K562 (cell line): Measurements from ENCODE around the gene ENTR1. TPM values are rescaled to one million over a fixed set of nuclear protein-coding genes. Genes with fewer than 3 reads are reported as not detected.
"Not testable (repeated sequence)": the region's sequence is repeated elsewhere in the genome, so short reads cannot be mapped to it uniquely, and the experiment has no call there.

Experiments used
- ATAC-seq: fragments of 200-7000 bp; cut with Tn5 transposase; 3 replicates; pipeline ENCODE4 v1.9.1; 2020; ENCODE audit warnings: moderate library complexity
- BruUV-seq: library from RNA; stranded (reverse); fragments of 400-500 nt; replicated peaks from 2 replicates; lab custom pipeline; 2021; lab: Mats Ljungman, UMichigan
- CTCF ChIA-PET: fragments of 300-600 bp; formaldehyde crosslinking; extraction: SDS; loops from one replicate; lab custom pipeline; 2021; ENCODE audit warnings: low intra/inter-chr PET ratio; lab: Yijun Ruan, JAX
- POLR2A ChIA-PET: fragments of 300-600, 350-650 bp; sonication (Branson Sonifier 250); formaldehyde crosslinking; extraction: SDS; loops from one replicate; lab custom pipeline; 2021; ENCODE audit warnings: antibody characterized with exemption, inconsistent platforms; lab: Yijun Ruan, JAX
- DNase-seq, 4 experiments: peaks; one replicate each; pipeline versions ENCODE4 v3.0.0 to v3.0.0-alpha.2; 2011 to 2018; ENCODE audit warnings: low spot score in 3 of 4, mixed read lengths in 3 of 4; ENCODE audit errors: extremely low read depth in 1 of 4
- FAIRE-seq: peaks from 2 replicates; lab custom pipeline; 2011; peaks lifted over from hg19 to GRCh38; lab: Jason Lieb, UNC
- H2AFZ ChIP-seq: 2 replicates; pipeline ENCODE4 v1.6.0; 2011; ENCODE audit warnings: low read depth, low read length, control low read depth, inconsistent platforms
- H3K27ac ChIP-seq: fragments of 200-600 bp; 3 replicates; pipeline ENCODE4 v1.8.0; 2011; ENCODE audit warnings: low read depth, mild to moderate bottlenecking, control low read depth, inconsistent platforms, low read length, moderate library complexity, mixed read lengths; ENCODE audit errors: extremely low read depth
- H3K27me3 ChIP-seq, 2 experiments: fragments of 300-600 bp in 1 of 2; 2 replicates in 1 of 2; 3 replicates in 1 of 2; pipeline versions ENCODE4 v1.6.0 to v1.8.0; 2011; ENCODE audit warnings: inconsistent platforms in 2 of 2, low read length in 2 of 2, mild to moderate bottlenecking in 1 of 2, mixed read lengths in 1 of 2, moderate library complexity in 1 of 2; ENCODE audit not compliant: control insufficient read depth in 2 of 2, insufficient read depth in 2 of 2
- H3K36me3 ChIP-seq: fragments of 300-600 bp; 3 replicates; pipeline ENCODE4 v1.8.0; 2011; ENCODE audit warnings: mild to moderate bottlenecking, low read length, inconsistent platforms; ENCODE audit not compliant: control insufficient read depth, insufficient read depth
- H3K4me1 ChIP-seq, 2 experiments: fragments of 200-600 bp in 1 of 2; replicated peaks in 1 of 2; 2 replicates in 1 of 2; 3 replicates in 1 of 2; pipeline versions ENCODE4 v1.5.1 to v1.8.0; 2011; ENCODE audit warnings: inconsistent platforms in 2 of 2, low read length in 2 of 2, mild to moderate bottlenecking in 1 of 2, mixed read lengths in 1 of 2, moderate library complexity in 1 of 2; ENCODE audit not compliant: control insufficient read depth in 2 of 2, insufficient read depth in 2 of 2
- H3K4me2 ChIP-seq: 2 replicates; pipeline ENCODE4 v1.6.1; 2011; ENCODE audit warnings: low read length, control low read depth, inconsistent platforms, mixed read lengths; ENCODE audit not compliant: insufficient read depth
- H3K4me3 ChIP-seq: fragments of 200-600 bp; sonication (generic), shearing (Covaris generic); 2 replicates; pipeline ENCODE4 v1.5.1; 2016; ENCODE audit warnings: control low read depth, inconsistent platforms
- H3K79me2 ChIP-seq: fragments of 200-600 bp; 3 replicates; pipeline ENCODE4 v1.8.0; 2011; ENCODE audit warnings: low read length, inconsistent platforms; ENCODE audit not compliant: control insufficient read depth, insufficient read depth
- H3K9ac ChIP-seq, 2 experiments: 2 replicates each; pipeline versions ENCODE4 v1.6.0 to v1.6.1; 2011; ENCODE audit warnings: low read depth in 2 of 2, low read length in 2 of 2, control low read depth in 1 of 2, inconsistent platforms in 1 of 2, mild to moderate bottlenecking in 1 of 2, mixed read lengths in 1 of 2; ENCODE audit not compliant: insufficient read depth in 1 of 2
- H3K9me1 ChIP-seq: one replicate; pipeline ENCODE4 v1.6.0; 2011; ENCODE audit warnings: inconsistent platforms, mild to moderate bottlenecking, low read length, moderate library complexity; ENCODE audit not compliant: control insufficient read depth, insufficient read depth
- H3K9me3 ChIP-seq: replicated peaks from 2 replicates; pipeline ENCODE4 v1.5.1; 2011; ENCODE audit warnings: low read depth, low read length, inconsistent platforms; ENCODE audit not compliant: control insufficient read depth, insufficient read depth
- H4K20me1 ChIP-seq: replicated peaks from 2 replicates; pipeline ENCODE4 v1.6.1; 2011; ENCODE audit warnings: low read length, inconsistent platforms, mixed read lengths; ENCODE audit not compliant: control insufficient read depth, insufficient read depth
- WGBS: fragments of 100-300 bp; shearing (Covaris generic); methylation state at CpG from one replicate; pipeline ENCODE4 v1.1.6; 2016; ENCODE audit warnings: low coverage, mixed read lengths; ENCODE audit not compliant: insufficient coverage; ENCODE audit errors: missing lambda C conversion rate; 5-methylcytosine and 5-hydroxymethylcytosine counted together
- in situ Hi-C: fragments of 300-500 bp; cut with MboI; formaldehyde crosslinking; loops from 4 replicates; pipeline ENCODE4 v1.15.0; 2018; ENCODE audit warnings: inconsistent platforms, mixed read lengths
- intact Hi-C: fragments of 100-400 bp; cut with micrococcal nuclease; formaldehyde crosslinking; loops from 2 replicates; pipeline ENCODE4 v1.14.2; 2022
- polyA plus RNA-seq, 8 experiments: library from polyadenylated mRNA; depleted of rRNA in 4 of 8; stranded (reverse) in 5 of 8; unstranded in 3 of 8; fragments of >200 nt; fragmentation: Nextera tagmentation in 2 of 8; fragmentation: Illumina TruSeq in 1 of 8; extraction: Ambion mirVana in 2 of 8; extraction: Trizol in 1 of 8; gene quantifications; 2 replicates each; pipeline versions ENCODE4 v1.2.1 to v1.2.3, GENCODE V29; 2011 to 2014; ENCODE audit warnings: inconsistent platforms in 1 of 8, missing spikeins in 1 of 8
- total RNA-seq, 7 experiments: library from RNA; depleted of rRNA in 6 of 7; stranded (reverse); fragments of >200 nt in 6 of 7; fragmentation: Illumina TruSeq in 2 of 7; extraction: Trizol in 2 of 7; gene quantifications; 2 replicates each; pipeline versions ENCODE4 v1.2.1 to v1.2.3, GENCODE V29; 2011 to 2021; ENCODE audit warnings: low replicate concordance in 1 of 7
- TF ChIP-seq, protein P1 (sequence below): fragments of 450-650 bp; IDR thresholded peaks from 2 replicates; pipeline ENCODE4 v1.6.1; 2018; ENCODE audit not compliant: partially characterized antibody

The ENTR1 gene
- total and polyA plus RNA-seq, 9 of the 15 experiments (the other 6 are each of a cell fraction or from before 2014, with no cell fraction given), result 6.7 to 106 (median 72.6) TPM

DNA sequence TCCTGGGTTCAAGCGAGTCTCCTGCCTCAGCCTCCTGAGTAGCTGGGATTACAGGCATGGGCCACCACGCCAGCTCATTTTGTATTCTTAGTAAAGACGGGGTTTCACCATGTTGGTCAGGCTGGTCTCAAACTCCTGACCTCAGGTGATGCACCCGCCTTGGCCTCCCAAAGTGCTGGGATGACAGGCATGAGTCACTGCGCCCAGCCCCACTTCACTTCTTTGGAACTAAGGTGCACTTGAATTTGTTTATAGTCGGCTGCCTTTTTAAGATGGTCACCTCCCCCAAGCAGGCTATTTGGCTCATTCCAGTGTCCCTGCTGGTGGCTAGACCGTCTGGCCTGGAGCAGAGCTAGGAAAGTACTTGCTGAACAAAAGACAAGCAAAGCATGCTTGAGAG lies 15.0 kb upstream of the ENTR1 start:
- POLR2A ChIA-PET, result interaction anchor here (0.6 to 5.1 kb wide), 7 partner anchors 10 to 601 kb away, joined by 3 to 33 read pairs (median 4); no protein-coding TSS in a partner anchor
- H3K79me2 ChIP-seq, FAIRE-seq, DNase-seq, H3K9ac ChIP-seq, H4K20me1 ChIP-seq, H3K27me3 ChIP-seq, BruUV-seq, ATAC-seq, CTCF ChIA-PET, intact Hi-C loops, H3K9me3 ChIP-seq, in situ Hi-C loops, H3K9me1 ChIP-seq, H3K27ac ChIP-seq, H3K4me2 ChIP-seq, H3K4me3 ChIP-seq, H2AFZ ChIP-seq: not testable (repeated sequence)
- Histone ChIP-seq H3K36me3 (peaks cover 70% of the 10 kb centered on the region), H3K4me1 (peaks cover 0 to 20% of the 10 kb centered on the region in 2 experiments; a peak in 2 of 5 replicates)
- 82% methylated on average over 6 of the region's 7 CpGs for WGBS
- TF ChIP-seq, protein P1, sequence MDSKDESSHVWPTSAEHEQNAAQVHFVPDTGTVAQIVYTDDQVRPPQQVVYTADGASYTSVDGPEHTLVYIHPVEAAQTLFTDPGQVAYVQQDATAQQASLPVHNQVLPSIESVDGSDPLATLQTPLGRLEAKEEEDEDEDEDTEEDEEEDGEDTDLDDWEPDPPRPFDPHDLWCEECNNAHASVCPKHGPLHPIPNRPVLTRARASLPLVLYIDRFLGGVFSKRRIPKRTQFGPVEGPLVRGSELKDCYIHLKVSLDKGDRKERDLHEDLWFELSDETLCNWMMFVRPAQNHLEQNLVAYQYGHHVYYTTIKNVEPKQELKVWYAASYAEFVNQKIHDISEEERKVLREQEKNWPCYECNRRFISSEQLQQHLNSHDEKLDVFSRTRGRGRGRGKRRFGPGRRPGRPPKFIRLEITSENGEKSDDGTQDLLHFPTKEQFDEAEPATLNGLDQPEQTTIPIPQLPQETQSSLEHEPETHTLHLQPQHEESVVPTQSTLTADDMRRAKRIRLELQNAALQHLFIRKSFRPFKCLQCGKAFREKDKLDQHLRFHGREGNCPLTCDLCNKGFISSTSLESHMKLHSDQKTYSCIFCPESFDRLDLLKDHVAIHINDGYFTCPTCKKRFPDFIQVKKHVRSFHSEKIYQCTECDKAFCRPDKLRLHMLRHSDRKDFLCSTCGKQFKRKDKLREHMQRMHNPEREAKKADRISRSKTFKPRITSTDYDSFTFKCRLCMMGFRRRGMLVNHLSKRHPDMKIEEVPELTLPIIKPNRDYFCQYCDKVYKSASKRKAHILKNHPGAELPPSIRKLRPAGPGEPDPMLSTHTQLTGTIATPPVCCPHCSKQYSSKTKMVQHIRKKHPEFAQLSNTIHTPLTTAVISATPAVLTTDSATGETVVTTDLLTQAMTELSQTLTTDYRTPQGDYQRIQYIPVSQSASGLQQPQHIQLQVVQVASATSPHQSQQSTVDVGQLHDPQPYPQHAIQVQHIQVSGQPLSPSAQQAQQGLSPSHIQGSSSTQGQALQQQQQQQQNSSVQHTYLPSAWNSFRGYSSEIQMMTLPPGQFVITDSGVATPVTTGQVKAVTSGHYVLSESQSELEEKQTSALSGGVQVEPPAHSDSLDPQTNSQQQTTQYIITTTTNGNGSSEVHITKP, result peak; percentile 12
